Stomach (tissue), 4 donors: ENCODE results near the gene RANBP17.

Source experiments
- EP300 ChIP-seq: sonication (generic); formaldehyde crosslinking; IDR thresholded peaks from one replicate; pipeline ENCODE4 v1.6.1; 2017; ENCODE audit warnings: antibody characterized with exemption
- POLR2A ChIP-seq, 4 donors: fragments of 450-650 bp; IDR thresholded peaks; one replicate each; pipeline ENCODE4 v1.6.1; 2016; ENCODE audit warnings: antibody characterized with exemption in 4 of 4, control low read depth in 2 of 4, mild to moderate bottlenecking in 1 of 4, moderate library complexity in 1 of 4
- POLR2AphosphoS5 ChIP-seq, 3 donors: sonication (generic); formaldehyde crosslinking; IDR thresholded peaks; one replicate each; pipeline ENCODE4 v1.6.1; 2016; ENCODE audit warnings: antibody characterized with exemption in 3 of 3
- TF ChIP-seq, protein P1 (sequence below), 7 experiments: fragments of 450-650 bp in 4 of 7; fragments of 200-600 bp in 3 of 7; sonication (generic) in 3 of 7; IDR thresholded peaks; one replicate each; pipeline ENCODE4 v1.5.1; 2016 to 2019; ENCODE audit warnings: antibody characterized with exemption in 7 of 7, control low read depth in 2 of 7, mild to moderate bottlenecking in 1 of 7

DNA sequence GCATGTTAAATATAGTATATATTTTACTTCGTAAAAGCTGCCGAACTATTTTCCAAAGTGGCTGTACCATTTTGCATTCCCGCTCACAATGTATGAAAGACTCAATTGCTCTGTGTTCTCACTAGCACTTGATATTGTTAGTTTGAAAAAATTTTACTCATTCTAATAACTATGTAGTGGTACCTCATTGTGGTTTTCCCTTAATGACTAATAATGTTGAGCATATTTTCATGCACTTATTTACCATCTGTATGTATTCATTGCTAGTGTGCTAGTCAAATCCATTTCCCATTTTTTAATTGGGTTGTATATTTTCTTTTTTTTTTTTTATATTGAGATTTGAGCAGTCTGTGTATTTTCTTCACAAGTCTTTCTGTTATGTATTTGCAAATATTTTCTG lies 58.4 kb downstream of the RANBP17 start:
- TF ChIP-seq, protein P1, sequence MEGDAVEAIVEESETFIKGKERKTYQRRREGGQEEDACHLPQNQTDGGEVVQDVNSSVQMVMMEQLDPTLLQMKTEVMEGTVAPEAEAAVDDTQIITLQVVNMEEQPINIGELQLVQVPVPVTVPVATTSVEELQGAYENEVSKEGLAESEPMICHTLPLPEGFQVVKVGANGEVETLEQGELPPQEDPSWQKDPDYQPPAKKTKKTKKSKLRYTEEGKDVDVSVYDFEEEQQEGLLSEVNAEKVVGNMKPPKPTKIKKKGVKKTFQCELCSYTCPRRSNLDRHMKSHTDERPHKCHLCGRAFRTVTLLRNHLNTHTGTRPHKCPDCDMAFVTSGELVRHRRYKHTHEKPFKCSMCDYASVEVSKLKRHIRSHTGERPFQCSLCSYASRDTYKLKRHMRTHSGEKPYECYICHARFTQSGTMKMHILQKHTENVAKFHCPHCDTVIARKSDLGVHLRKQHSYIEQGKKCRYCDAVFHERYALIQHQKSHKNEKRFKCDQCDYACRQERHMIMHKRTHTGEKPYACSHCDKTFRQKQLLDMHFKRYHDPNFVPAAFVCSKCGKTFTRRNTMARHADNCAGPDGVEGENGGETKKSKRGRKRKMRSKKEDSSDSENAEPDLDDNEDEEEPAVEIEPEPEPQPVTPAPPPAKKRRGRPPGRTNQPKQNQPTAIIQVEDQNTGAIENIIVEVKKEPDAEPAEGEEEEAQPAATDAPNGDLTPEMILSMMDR (IDR thresholded peaks at IDR 0.05), result no peak
- no peak for TF ChIP-seq POLR2A (IDR thresholded peaks at IDR 0.05)
- no peak for TF ChIP-seq POLR2AphosphoS5 (IDR thresholded peaks at IDR 0.05)
- TF ChIP-seq EP300, result no peak
